Neural progenitor cell (in vitro differentiated cells): ENCODE results near the gene GDF15. TPM values are rescaled to one million over a fixed set of nuclear protein-coding genes. Genes with fewer than 3 reads are reported as not detected.
"Not testable (repeated sequence)": the region's sequence is repeated elsewhere in the genome, so short reads cannot be mapped to it uniquely, and the experiment has no call there.

Source experiments
- DNase-seq: peaks from one replicate; pipeline ENCODE4 v3.0.0-alpha.2; 2016; ENCODE audit warnings: low spot score
- H2AFZ ChIP-seq: fragments of 200-600 bp; sonication (generic); replicated peaks from 2 replicates; pipeline ENCODE4 v1.6.1; 2016; ENCODE audit warnings: antibody characterized with exemption
- H3F3A ChIP-seq: fragments of 200-600 bp; sonication (generic); 2 replicates; pipeline ENCODE4 v1.6.1; 2016; ENCODE audit warnings: antibody characterized with exemption, low read depth
- H3K27ac ChIP-seq: fragments of 200-600 bp; sonication (generic); 2 replicates; pipeline ENCODE4 v1.5.1; 2016; ENCODE audit warnings: mild to moderate bottlenecking
- H3K27me3 ChIP-seq: fragments of 200-600 bp; sonication (generic); 2 replicates; pipeline ENCODE4 v1.6.1; 2016; ENCODE audit warnings: mild to moderate bottlenecking, moderate library complexity
- H3K36me3 ChIP-seq: fragments of 200-600 bp; sonication (generic); 2 replicates; pipeline ENCODE4 v1.5.1; 2016
- H3K4me1 ChIP-seq: fragments of 200-600 bp; sonication (generic); 2 replicates; pipeline ENCODE4 v1.6.1; 2016; ENCODE audit warnings: mixed run types
- H3K4me2 ChIP-seq: fragments of 200-600 bp; sonication (generic); 2 replicates; pipeline ENCODE4 v1.6.1; 2016
- H3K4me3 ChIP-seq: fragments of 200-600 bp; sonication (generic); 2 replicates; pipeline ENCODE4 v1.5.1; 2016
- H3K79me2 ChIP-seq: fragments of 200-600 bp; sonication (generic); 2 replicates; pipeline ENCODE4 v1.6.1; 2016; ENCODE audit warnings: low read depth
- H3K9ac ChIP-seq: fragments of 200-600 bp; sonication (generic); 2 replicates; pipeline ENCODE4 v1.6.1; 2016
- H3K9me3 ChIP-seq: fragments of 200-600 bp; sonication (generic); 2 replicates; pipeline ENCODE4 v1.5.1; 2016; ENCODE audit warnings: low read depth
- H4K20me1 ChIP-seq: fragments of 200-600 bp; sonication (generic); 2 replicates; pipeline ENCODE4 v1.6.1; 2016; ENCODE audit warnings: low read depth
- H3K27ac Mint-ChIP-seq: 3 replicates; pipeline ENCODE4 v1.8.0; 2021; ENCODE audit warnings: mixed read lengths
- H3K27me3 Mint-ChIP-seq: 2 replicates; pipeline ENCODE4 v1.8.0; 2022; ENCODE audit warnings: low read depth, mild to moderate bottlenecking, inconsistent platforms, moderate library complexity, mixed read lengths; ENCODE audit not compliant: insufficient read depth
- H3K36me3 Mint-ChIP-seq: 3 replicates; pipeline ENCODE4 v1.8.0; 2021; ENCODE audit warnings: mixed read lengths
- H3K4me1 Mint-ChIP-seq: 3 replicates; pipeline ENCODE4 v1.8.0; 2021; ENCODE audit warnings: mixed read lengths
- H3K4me3 Mint-ChIP-seq: 3 replicates; pipeline ENCODE4 v1.8.0; 2021; ENCODE audit warnings: mild to moderate bottlenecking, moderate library complexity, mixed read lengths
- H3K9me3 Mint-ChIP-seq: 3 replicates; pipeline ENCODE4 v1.8.0; 2020; ENCODE audit warnings: mixed read lengths
- EZH2 ChIP-seq: fragments of 200-600 bp; sonication (generic); IDR thresholded peaks from 2 replicates; pipeline ENCODE4 v1.6.1; 2017; ENCODE audit warnings: antibody characterized with exemption, mild to moderate bottlenecking, moderate library complexity
- EZH2phosphoT487 ChIP-seq: fragments of 200-600 bp; sonication (generic); IDR thresholded peaks from 2 replicates; pipeline ENCODE4 v1.6.1; 2017; ENCODE audit warnings: antibody characterized with exemption
- total RNA-seq: library from RNA; depleted of rRNA; stranded (reverse); fragments of >200 nt; gene quantifications from 2 replicates; pipeline ENCODE4 v1.2.3, GENCODE V29; 2015; ENCODE audit warnings: low replicate concordance
- TF ChIP-seq, protein P1 (sequence below): fragments of 200-600 bp; sonication (generic); IDR thresholded peaks from 2 replicates; pipeline ENCODE4 v1.5.1; 2017; ENCODE audit warnings: antibody characterized with exemption, mild to moderate bottlenecking

Gene GDF15
- total RNA-seq, 1 donor from 2014 or later = 0.19 TPM

- no peak for DNase-seq
- Histone ChIP-seq H3K9ac (peak overlapping the region; percentile 10), H3F3A (peaks cover 6% of the 10 kb centered on the region), H3K4me1 (no peaks in the 10 kb centered on the region), H4K20me1 (no peaks in the 10 kb centered on the region), H2AFZ (peak overlapping the region; percentile 34), H3K9me3 (no peaks in the 10 kb centered on the region), H3K36me3 (no peaks in the 10 kb centered on the region), H3K27me3 (no peaks in the 10 kb centered on the region), H3K79me2 (no peaks in the 10 kb centered on the region), H3K4me2 (no peak overlapping the region), H3K27ac (no peak overlapping the region), H3K4me3 (no peak overlapping the region)
- peaks cover 27% of the 10 kb centered on the region for H3K4me1 Mint-ChIP-seq
- H3K9me3 Mint-ChIP-seq = no peaks in the 10 kb centered on the region
- no peaks in the 10 kb centered on the region for H3K36me3 Mint-ChIP-seq
- H3K4me3 Mint-ChIP-seq = no peak overlapping the region
- TF ChIP-seq, protein P1, sequence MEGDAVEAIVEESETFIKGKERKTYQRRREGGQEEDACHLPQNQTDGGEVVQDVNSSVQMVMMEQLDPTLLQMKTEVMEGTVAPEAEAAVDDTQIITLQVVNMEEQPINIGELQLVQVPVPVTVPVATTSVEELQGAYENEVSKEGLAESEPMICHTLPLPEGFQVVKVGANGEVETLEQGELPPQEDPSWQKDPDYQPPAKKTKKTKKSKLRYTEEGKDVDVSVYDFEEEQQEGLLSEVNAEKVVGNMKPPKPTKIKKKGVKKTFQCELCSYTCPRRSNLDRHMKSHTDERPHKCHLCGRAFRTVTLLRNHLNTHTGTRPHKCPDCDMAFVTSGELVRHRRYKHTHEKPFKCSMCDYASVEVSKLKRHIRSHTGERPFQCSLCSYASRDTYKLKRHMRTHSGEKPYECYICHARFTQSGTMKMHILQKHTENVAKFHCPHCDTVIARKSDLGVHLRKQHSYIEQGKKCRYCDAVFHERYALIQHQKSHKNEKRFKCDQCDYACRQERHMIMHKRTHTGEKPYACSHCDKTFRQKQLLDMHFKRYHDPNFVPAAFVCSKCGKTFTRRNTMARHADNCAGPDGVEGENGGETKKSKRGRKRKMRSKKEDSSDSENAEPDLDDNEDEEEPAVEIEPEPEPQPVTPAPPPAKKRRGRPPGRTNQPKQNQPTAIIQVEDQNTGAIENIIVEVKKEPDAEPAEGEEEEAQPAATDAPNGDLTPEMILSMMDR = no peak
- no peak for TF ChIP-seq EZH2phosphoT487
- no peak for TF ChIP-seq EZH2
- H3K27ac Mint-ChIP-seq = no peak overlapping the region
- peaks cover 6% of the 10 kb centered on the region for H3K27me3 Mint-ChIP-seq
Measured at GRCh38 chr19:18379803-18380747, 5.9 kb upstream of the GDF15 start.

- H3K9me3 ChIP-seq = no peaks in the 10 kb centered on the region
Measured at GRCh38 chr19:18380843-18381242, 5.1 kb upstream of the GDF15 start.

GRCh38 chr19:18383622-18384021 is 2.3 kb upstream of the GDF15 start:
- H3F3A ChIP-seq = peaks cover 12% of the 10 kb centered on the region
- not testable (repeated sequence) for H3K9me3 Mint-ChIP-seq

More at GRCh38 chr19:18380843-18381242, 5.1 kb upstream of the GDF15 start:
- DNase-seq = no peak
- H3K27ac Mint-ChIP-seq = no peak overlapping the region
- H3K27me3 ChIP-seq = peaks cover under 1% of the 10 kb centered on the region
- no peaks in the 10 kb centered on the region for H3K36me3 Mint-ChIP-seq
- H3K4me3 ChIP-seq = no peak overlapping the region
- no peak overlapping the region for H3K4me3 Mint-ChIP-seq
- no peak overlapping the region for H3K9ac ChIP-seq
- peaks cover 25% of the 10 kb centered on the region for H3K4me1 Mint-ChIP-seq
- TF ChIP-seq, protein P1 = no peak
- no peak for TF ChIP-seq EZH2
- TF ChIP-seq EZH2phosphoT487 = no peak
- no peaks in the 10 kb centered on the region for H3K9me3 Mint-ChIP-seq
- H3F3A ChIP-seq = peaks cover 6% of the 10 kb centered on the region
- no peak overlapping the region for H3K4me2 ChIP-seq
- H3K27ac ChIP-seq = no peak overlapping the region
- no peak overlapping the region for H2AFZ ChIP-seq
- H3K27me3 Mint-ChIP-seq = peaks cover 11% of the 10 kb centered on the region
- no peaks in the 10 kb centered on the region for H4K20me1 ChIP-seq
- no peaks in the 10 kb centered on the region for H3K79me2 ChIP-seq
- no peaks in the 10 kb centered on the region for H3K4me1 ChIP-seq
- H3K36me3 ChIP-seq = no peaks in the 10 kb centered on the region

DNA sequence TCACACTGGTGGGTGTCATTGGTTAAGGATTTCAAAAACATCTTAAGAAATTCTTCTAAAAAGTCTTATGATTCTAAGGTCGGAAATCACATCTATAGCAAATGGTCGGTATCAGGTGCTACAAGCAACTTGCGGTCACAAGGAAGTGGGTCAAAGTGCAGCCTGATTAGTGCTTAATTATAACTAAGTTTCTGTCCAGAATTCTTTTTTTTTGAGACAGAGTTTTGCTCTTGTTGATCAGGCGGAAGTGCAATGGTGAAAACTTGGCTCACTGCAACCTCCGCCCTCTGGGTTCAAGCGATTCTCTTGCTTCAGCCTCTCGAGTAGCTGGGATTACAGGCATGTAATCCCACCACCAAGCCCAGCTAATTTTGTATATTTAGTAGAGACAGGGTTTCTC is 1.2 kb upstream of the GDF15 start:
- H3K36me3 Mint-ChIP-seq = no peaks in the 10 kb centered on the region
- TF ChIP-seq EZH2phosphoT487 = no peak
- TF ChIP-seq, protein P1 = no peak
- TF ChIP-seq EZH2 = no peak
- no peak overlapping the region for H3K27ac Mint-ChIP-seq
- Histone ChIP-seq H3K4me3 (no peak overlapping the region), H4K20me1 (no peaks in the 10 kb centered on the region), H3F3A (peaks cover 17% of the 10 kb centered on the region), H3K4me2 (no peak overlapping the region), H3K9ac (no peak overlapping the region), H3K4me1 (no peaks in the 10 kb centered on the region), H3K36me3 (no peaks in the 10 kb centered on the region), H2AFZ (no peak overlapping the region), H3K27me3 (peaks cover 39% of the 10 kb centered on the region), H3K27ac (no peak overlapping the region), H3K79me2 (no peaks in the 10 kb centered on the region), H3K9me3 (no peaks in the 10 kb centered on the region)
- H3K27me3 Mint-ChIP-seq = peaks cover 23% of the 10 kb centered on the region
- H3K4me3 Mint-ChIP-seq = no peak overlapping the region
- no peaks in the 10 kb centered on the region for H3K9me3 Mint-ChIP-seq
- peaks cover 15% of the 10 kb centered on the region for H3K4me1 Mint-ChIP-seq
- DNase-seq = no peak

More at GRCh38 chr19:18383622-18384021, 2.3 kb upstream of the GDF15 start:
- H3K27me3 ChIP-seq = peaks cover 28% of the 10 kb centered on the region
- H3K4me1 Mint-ChIP-seq = peaks cover 16% of the 10 kb centered on the region
- H4K20me1 ChIP-seq, H3K36me3 ChIP-seq, H3K9ac ChIP-seq, H3K27ac Mint-ChIP-seq, H3K4me3 Mint-ChIP-seq, H3K4me1 ChIP-seq, DNase-seq, H3K4me3 ChIP-seq, H3K9me3 ChIP-seq, H3K27ac ChIP-seq, H2AFZ ChIP-seq, H3K36me3 Mint-ChIP-seq, H3K79me2 ChIP-seq, H3K4me2 ChIP-seq: not testable (repeated sequence)
- peaks cover 16% of the 10 kb centered on the region for H3K27me3 Mint-ChIP-seq
